ENCODE data around the gene CRTC3. TPM values are rescaled to one million over a fixed set of nuclear protein-coding genes. Genes with fewer than 3 reads are reported as not detected.
"Not testable (repeated sequence)": the region's sequence is repeated elsewhere in the genome, so short reads cannot be mapped to it uniquely, and the experiment has no call there.

Gene CRTC3
- total RNA-seq, 1 experiment from 2014 or later, result 12.0 TPM

- peak; percentile 56 for DNase-seq (ENCODE audit: low read depth)
Observed at GRCh38 chr15:90650117-90650955, 120.6 kb downstream of the CRTC3 start.

GRCh38 chr15:90650956-90651689 is 121.4 kb downstream of the CRTC3 start:
- DNase-seq (ENCODE audit: low read depth), result no peak

GRCh38 chr15:90654233-90655136 is 124.8 kb downstream of the CRTC3 start:
- peak; percentile 41 for DNase-seq (ENCODE audit: low read depth)

GRCh38 chr15:90657520-90658172 is 127.9 kb downstream of the CRTC3 start:
- peak; percentile 48 for DNase-seq (ENCODE audit: low read depth)

- no peak for DNase-seq (ENCODE audit: low read depth)
Observed at GRCh38 chr15:90659481-90659880, 129.8 kb downstream of the CRTC3 start.

- peak; percentile 98 for DNase-seq (ENCODE audit: low read depth)
Observed at GRCh38 chr15:90660195-90660998, 130.7 kb downstream of the CRTC3 start.

GRCh38 chr15:90660999-90661330 is 131.2 kb downstream of the CRTC3 start:
- DNase-seq (ENCODE audit: low read depth), result peak; percentile 32

GRCh38 chr15:90664081-90664461 is 134.3 kb downstream of the CRTC3 start:
- DNase-seq (ENCODE audit: low read depth), result not testable (repeated sequence)

- no peak for DNase-seq (ENCODE audit: low read depth)
Observed at GRCh38 chr15:90664650-90665287, 135.0 kb downstream of the CRTC3 start.

GRCh38 chr15:90665288-90666134 is 135.8 kb downstream of the CRTC3 start:
- DNase-seq (ENCODE audit: low read depth), result peak; percentile 62

- DNase-seq (ENCODE audit: low read depth), result no peak
Observed at GRCh38 chr15:90666135-90666909, 136.6 kb downstream of the CRTC3 start.

GRCh38 chr15:90667073-90667754 is 137.5 kb downstream of the CRTC3 start:
- peak; percentile 38 for DNase-seq (ENCODE audit: low read depth)

- DNase-seq (ENCODE audit: low read depth), result not testable (repeated sequence)
Observed at GRCh38 chr15:90667755-90668345, 138.1 kb downstream of the CRTC3 start.

GRCh38 chr15:90670631-90671030 is 140.9 kb downstream of the CRTC3 start:
- DNase-seq (ENCODE audit: low read depth), result not testable (repeated sequence)

GRCh38 chr15:90671216-90671615 is 141.5 kb downstream of the CRTC3 start:
- no peak for DNase-seq (ENCODE audit: low read depth)

- not testable (repeated sequence) for DNase-seq (ENCODE audit: low read depth)
Observed at GRCh38 chr15:90673357-90673756, 143.6 kb downstream of the CRTC3 start.

GRCh38 chr15:90674476-90674875 is 144.8 kb downstream of the CRTC3 start:
- peak; percentile 50 for DNase-seq (ENCODE audit: low read depth)
